GM18502 (cell line): ENCODE data around the gene ADGRB3.

Experiments used
- ATAC-seq: cut with Tn5 transposase; IDR thresholded peaks from one replicate; pipeline ENCODE4 v1.9.1; 2021; ENCODE audit warnings: mild to moderate bottlenecking; ENCODE audit not compliant: unreplicated experiment, poor library complexity

Gene ADGRB3

GRCh38 chr6:69179681-69180080 lies 544.6 kb downstream of the ADGRB3 start:
- ATAC-seq, result peak; percentile 72

- no peak for ATAC-seq
Observed at GRCh38 chr6:69180361-69181067, 545.4 kb downstream of the ADGRB3 start.

- ATAC-seq, result no peak
Observed at GRCh38 chr6:69181964-69182363, 546.9 kb downstream of the ADGRB3 start.

GRCh38 chr6:69185276-69185675 lies 550.2 kb downstream of the ADGRB3 start:
- ATAC-seq, result no peak

- ATAC-seq, result no peak
Observed at GRCh38 chr6:69202768-69203167, 567.7 kb downstream of the ADGRB3 start.

GRCh38 chr6:69216127-69216526 lies 581.0 kb downstream of the ADGRB3 start:
- ATAC-seq, result no peak

GRCh38 chr6:69217343-69217742 lies 582.3 kb downstream of the ADGRB3 start:
- ATAC-seq, result no peak

GRCh38 chr6:69220375-69220774 lies 585.3 kb downstream of the ADGRB3 start:
- no peak for ATAC-seq

- ATAC-seq, result no peak
Observed at GRCh38 chr6:69232008-69232407, 596.9 kb downstream of the ADGRB3 start.

GRCh38 chr6:69232496-69232895 lies 597.4 kb downstream of the ADGRB3 start:
- ATAC-seq, result no peak

GRCh38 chr6:69232911-69233448 lies 597.9 kb downstream of the ADGRB3 start:
- peak; percentile 92 for ATAC-seq

- no peak for ATAC-seq
Observed at GRCh38 chr6:69238067-69238466, 603.0 kb downstream of the ADGRB3 start.

- ATAC-seq, result no peak
Observed at GRCh38 chr6:69246983-69247382, 611.9 kb downstream of the ADGRB3 start.

GRCh38 chr6:69261010-69261409 lies 625.9 kb downstream of the ADGRB3 start:
- no peak for ATAC-seq

GRCh38 chr6:69263297-69263696 lies 628.2 kb downstream of the ADGRB3 start:
- no peak for ATAC-seq

GRCh38 chr6:69265090-69265489 lies 630.0 kb downstream of the ADGRB3 start:
- ATAC-seq, result no peak

GRCh38 chr6:69265706-69266105 lies 630.6 kb downstream of the ADGRB3 start:
- ATAC-seq, result no peak

GRCh38 chr6:69276204-69276603 lies 641.1 kb downstream of the ADGRB3 start:
- no peak for ATAC-seq

- no peak for ATAC-seq
Observed at GRCh38 chr6:69279805-69280204, 644.7 kb downstream of the ADGRB3 start.

- ATAC-seq, result no peak
Observed at GRCh38 chr6:69280858-69281257, 645.8 kb downstream of the ADGRB3 start.

- no peak for ATAC-seq
Observed at GRCh38 chr6:69284176-69284730, 649.2 kb downstream of the ADGRB3 start.

GRCh38 chr6:69285054-69285453 lies 650.0 kb downstream of the ADGRB3 start:
- ATAC-seq, result peak; percentile 63
